SH-SY5Y (cell line): ENCODE measurements around the gene AKAP10.

Experiments used
- GATA2 ChIP-seq: IDR thresholded peaks from 2 replicates; pipeline ENCODE4 v1.6.1; 2011; ENCODE audit warnings: mild to moderate bottlenecking, low read depth, low read length
- GATA3 ChIP-seq: IDR thresholded peaks from 2 replicates; pipeline ENCODE4 v1.6.1; 2011; ENCODE audit warnings: low read depth, mild to moderate bottlenecking, low read length, moderate library complexity

- no peak for TF ChIP-seq GATA2
- TF ChIP-seq GATA3 = no peak
These were observed 100.2 kb downstream of the AKAP10 start for GRCh38 chr17:19877364-19877945.
